ENCODE measurements around the gene PHLPP1. TPM values are rescaled to one million over a fixed set of nuclear protein-coding genes. Genes with fewer than 3 reads are reported as not detected.
A peak's percentile ranks its signal among the peaks of the same experiment; 100 is the strongest.

Gene PHLPP1
- total RNA-seq, 3 donors from 2014 or later, result 9.8 to 19.9 (median 15.4) TPM

GRCh38 chr18:62850619-62851306 is 135.4 kb downstream of the PHLPP1 start:
- DNase-seq (ENCODE audit: low spot score in 2 of 2), result no peak
- H3K9me3 ChIP-seq, result no peaks in the 10 kb centered on the region
- H3K4me3 ChIP-seq, result peak overlapping the region in 1 of 3 donors; percentile 20
- intact Hi-C loops (cut with DNase I; ENCODE audit: low total_unique reads), result no loop called here
- no peaks in the 10 kb centered on the region for H3K4me1 ChIP-seq
- H3K36me3 ChIP-seq, result no peaks in the 10 kb centered on the region
- no peaks in the 10 kb centered on the region for H3K27me3 ChIP-seq
- peak overlapping the region; percentile 59 to 71 for H3K27ac ChIP-seq
- TF ChIP-seq POLR2AphosphoS5 (IDR thresholded peaks at IDR 0.05) (no peak), CTCF (IDR thresholded peaks at IDR 0.05) (no peak)

GRCh38 chr18:62852851-62853250 is 137.5 kb downstream of the PHLPP1 start:
- H3K4me3 ChIP-seq, result no peak overlapping the region
- no peaks in the 10 kb centered on the region for H3K36me3 ChIP-seq
- no peaks in the 10 kb centered on the region for H3K4me1 ChIP-seq
- H3K27ac ChIP-seq, result no peak overlapping the region
- no peaks in the 10 kb centered on the region for H3K27me3 ChIP-seq
- TF ChIP-seq CTCF (IDR thresholded peaks at IDR 0.05), result no peak
- no peak for TF ChIP-seq POLR2A (IDR thresholded peaks at IDR 0.05)
- TF ChIP-seq POLR2AphosphoS5 (IDR thresholded peaks at IDR 0.05), result no peak
- DNase-seq (ENCODE audit: low spot score in 2 of 2), result no peak
- H3K9me3 ChIP-seq, result no peaks in the 10 kb centered on the region
- intact Hi-C loops (cut with DNase I; ENCODE audit: low total_unique reads), result no loop called here

GRCh38 chr18:62856294-62856693 is 141.0 kb downstream of the PHLPP1 start:
- Histone ChIP-seq H3K27ac (no peak overlapping the region), H3K27me3 (no peaks in the 10 kb centered on the region), H3K4me3 (no peak overlapping the region), H3K4me1 (no peaks in the 10 kb centered on the region), H3K36me3 (no peaks in the 10 kb centered on the region), H3K9me3 (no peaks in the 10 kb centered on the region)
- no peak for DNase-seq (ENCODE audit: low spot score in 2 of 2)
- no peak for TF ChIP-seq POLR2AphosphoS5 (IDR thresholded peaks at IDR 0.05)
- no peak for TF ChIP-seq POLR2A (IDR thresholded peaks at IDR 0.05)
- TF ChIP-seq CTCF (IDR thresholded peaks at IDR 0.05), result no peak
- intact Hi-C loops (cut with DNase I; ENCODE audit: low total_unique reads), result no loop called here

GRCh38 chr18:62857263-62857976 is 142.1 kb downstream of the PHLPP1 start:
- no peaks in the 10 kb centered on the region for H3K36me3 ChIP-seq
- intact Hi-C loops (cut with DNase I; ENCODE audit: low total_unique reads), result no loop called here
- no peak overlapping the region for H3K27ac ChIP-seq
- TF ChIP-seq POLR2AphosphoS5 (IDR thresholded peaks at IDR 0.05) (no peak), CTCF (IDR thresholded peaks at IDR 0.05) (no peak)
- H3K4me3 ChIP-seq, result no peak overlapping the region
- DNase-seq (ENCODE audit: low spot score in 2 of 2), result no peak
- H3K27me3 ChIP-seq, result no peaks in the 10 kb centered on the region
- no peaks in the 10 kb centered on the region for H3K9me3 ChIP-seq
- H3K4me1 ChIP-seq, result no peaks in the 10 kb centered on the region

- Histone ChIP-seq H3K36me3 (no peaks in the 10 kb centered on the region), H3K27ac (no peak overlapping the region)
- intact Hi-C loops (cut with DNase I; ENCODE audit: low total_unique reads), result no loop called here
Observed at GRCh38 chr18:62860062-62860461, 144.7 kb downstream of the PHLPP1 start.

More at GRCh38 chr18:62860062-62860461, 144.7 kb downstream of the PHLPP1 start:
- TF ChIP-seq POLR2AphosphoS5 (IDR thresholded peaks at IDR 0.05) (no peak), CTCF (IDR thresholded peaks at IDR 0.05) (no peak), POLR2A (IDR thresholded peaks at IDR 0.05) (no peak)
- Histone ChIP-seq H3K4me1 (no peaks in the 10 kb centered on the region), H3K27me3 (no peaks in the 10 kb centered on the region), H3K9me3 (no peaks in the 10 kb centered on the region), H3K4me3 (no peak overlapping the region)
- DNase-seq (ENCODE audit: low spot score in 2 of 2), result no peak
